ENCODE measurements around the gene GRID2.

GRCh38 chr4:93317561-93317960 lies 1013.8 kb downstream of the GRID2 start:
- no peak for TF ChIP-seq POLR2A (IDR thresholded peaks at IDR 0.05)
- TF ChIP-seq CTCF (IDR thresholded peaks at IDR 0.05): no peak

Measured in thyroid gland (tissue), 4 donors.